ENCODE measurements around the gene HOXB3. TPM values are rescaled to one million over a fixed set of nuclear protein-coding genes. Genes with fewer than 3 reads are reported as not detected.

Gene HOXB3
- total and polyA plus RNA-seq, 2 of the 4 experiments (the other 2 are of a cell fraction) = 6.3 to 59.6 TPM

- peak overlapping the region; percentile 96 for H2BK5ac ChIP-seq (ENCODE audit: low read depth, low read length, poor library complexity, severe bottlenecking)
- peak overlapping the region; percentile 90 for H4K5ac ChIP-seq (ENCODE audit: low read depth, low read length)
- H3K79me1 ChIP-seq (ENCODE audit: low read depth in 1 of 2, low read length in 2 of 2) = peaks cover 4 to 25% of the 10 kb centered on the region in 2 experiments; a peak in 2 of 4 replicates
- intact Hi-C loops (cut with micrococcal nuclease) = no loop called here
- CTCF ChIA-PET = interaction anchor here (0.6 to 1.1 kb wide), 3 partner anchors 14 to 41 kb away, joined by 3 to 4 read pairs (median 4); no protein-coding TSS in a partner anchor
- H2AK5ac ChIP-seq (ENCODE audit: low read depth, low read length) = peak overlapping the region; percentile 81
- peak overlapping the region; percentile 100 for H3K23ac ChIP-seq (ENCODE audit: low read depth, low read length)
- DNase-seq = peak; percentile 56
- H4K8ac ChIP-seq (ENCODE audit: low read depth in 2 of 2, low read length in 2 of 2) = peak overlapping the region; percentile 68 to 80
- in situ Hi-C loops (cut with MboI; ENCODE audit: low sequenced_read_pairs) = loop anchor here (10.0 kb wide), 1 partner anchor 192 kb away; no protein-coding TSS in a partner anchor
- peak overlapping the region; percentile 8; the same call in 1 of the 2 replicates for H3K4me3 ChIP-seq (ENCODE audit: insufficient read depth, low read depth, low read length)
- H3K36me3 ChIP-seq (ENCODE audit: control insufficient read depth, insufficient read depth, low read length) = peaks cover 33% of the 10 kb centered on the region
- peaks cover 36% of the 10 kb centered on the region for H3K4me1 ChIP-seq (ENCODE audit: control insufficient read depth, insufficient read depth, low read length)
- peak overlapping the region; percentile 63 for H2AK9ac ChIP-seq (replicated peaks; ENCODE audit: low read depth, low read length, poor library complexity)
- peak overlapping the region; percentile 58; the same call in 1 of the 3 replicates for H2BK15ac ChIP-seq (ENCODE audit: low read depth, low read length)
- peak overlapping the region; percentile 98 for H3K14ac ChIP-seq (replicated peaks; ENCODE audit: low read depth, low read length)
- H3K4ac ChIP-seq (ENCODE audit: low read depth, low read length) = peak overlapping the region; percentile 98
- no peak for TF ChIP-seq MAFK (IDR thresholded peaks at IDR 0.05; ENCODE audit: low read depth, low read length)
- H2BK20ac ChIP-seq (ENCODE audit: low read depth, low read length) = peak overlapping the region; percentile 70
- peak overlapping the region; percentile 95 for H3K18ac ChIP-seq (ENCODE audit: low read depth, low read length)
- H3K9me1 ChIP-seq (ENCODE audit: insufficient read depth, low read length) = peaks cover 3% of the 10 kb centered on the region; the same call in 1 of the 2 replicates
- POLR2A ChIA-PET (ENCODE audit: unreplicated experiment) = interaction anchor here (0.6 to 1.7 kb wide), 7 partner anchors 8 to 212 kb away, joined by 3 to 4 read pairs (median 4); partner anchors contain the start of gene HOXB4
- H3K9ac ChIP-seq (ENCODE audit: low read depth, low read length) = peak overlapping the region; percentile 94
- H3K4me2 ChIP-seq (ENCODE audit: low read depth, low read length) = peak overlapping the region; percentile 84
- H2AFZ ChIP-seq (replicated peaks; ENCODE audit: low read length, poor library complexity) = peak overlapping the region; percentile 3
- peak overlapping the region; percentile 81 for H2BK120ac ChIP-seq (ENCODE audit: low read depth, low read length)
- peak overlapping the region; percentile 85 for H3K56ac ChIP-seq (ENCODE audit: extremely low read depth, insufficient read depth, low read length)
- no peak for ATAC-seq (ENCODE audit: low read depth)
- WGBS, 2 experiments (ENCODE audit: extremely low coverage in 2 of 2, insufficient read length in 1 of 2) = 10% methylated on average over 4 of the region's 10 CpGs; no CpG with 5 or more reads in 1 of the 2 experiments
- no TSS peak for BruUV-seq (replicated peaks)
- peak overlapping the region; percentile 98 for H3K27ac ChIP-seq (ENCODE audit: insufficient read depth, low read length)
- no peaks in the 10 kb centered on the region for H3K9me3 ChIP-seq (ENCODE audit: control insufficient read depth, insufficient read depth, low read length)
- H4K91ac ChIP-seq (ENCODE audit: insufficient read depth, low read depth, low read length) = peak overlapping the region; percentile 94
- no peaks in the 10 kb centered on the region for H4K20me1 ChIP-seq (ENCODE audit: insufficient read depth, low read length)
- dilution Hi-C loops (cut with HindIII; ENCODE audit: low sequenced_read_pairs, unreplicated experiment) = no loop called here
- H3K27me3 ChIP-seq (ENCODE audit: control insufficient read depth, insufficient read depth, low read length) = no peaks in the 10 kb centered on the region
These were observed 42.9 kb downstream of the HOXB3 start for GRCh38 chr17:48546924-48547807.
